ENCODE data around the gene CFAP54. TPM values are rescaled to one million over a fixed set of nuclear protein-coding genes. Genes with fewer than 3 reads are reported as not detected.

Gene CFAP54
- polyA plus RNA-seq, 6 donors from 2014 or later, result not detected

DNA sequence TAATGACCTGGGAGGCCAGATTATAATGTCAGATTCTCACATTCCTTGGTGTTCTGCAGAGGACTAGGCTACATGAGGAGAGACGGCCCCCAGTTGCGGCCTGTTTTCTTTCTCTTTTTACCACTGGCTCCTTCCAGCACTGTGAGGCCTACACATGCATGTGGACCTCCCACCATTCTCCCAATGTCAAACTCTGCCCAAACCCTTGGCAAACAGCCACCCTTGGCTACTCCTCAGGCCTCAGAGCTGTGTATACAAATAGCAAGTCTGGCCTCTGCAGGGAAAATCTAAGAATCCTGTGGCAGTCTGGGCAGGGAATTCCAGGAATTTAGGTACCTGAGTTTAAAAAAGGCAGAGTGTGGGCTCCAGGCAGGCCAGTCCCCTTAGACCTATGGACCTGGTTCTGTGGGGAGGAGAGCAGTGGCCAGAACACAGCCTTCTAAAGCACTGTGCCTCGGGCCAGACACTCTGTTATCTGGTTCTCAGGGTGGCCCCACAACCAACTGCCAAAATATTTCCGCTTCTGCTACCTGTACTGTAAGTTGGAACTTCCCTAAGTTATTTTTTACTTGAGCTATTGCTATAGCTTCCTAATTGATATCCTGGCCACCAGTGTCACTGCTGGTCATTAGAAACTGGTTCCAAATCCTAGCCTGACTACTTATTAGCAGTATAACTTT is 397.8 kb downstream of the CFAP54 start:
- ATAC-seq (ENCODE audit: low read depth in 2 of 2), result no peak
- no peak for DNase-seq
- peaks cover 15 to 33% (median 18%) of the 10 kb centered on the region in 3 donors for H3K27me3 Mint-ChIP-seq
- peaks cover 0 to 1% (median 0%) of the 10 kb centered on the region in 7 donors for H3K9me3 Mint-ChIP-seq
- H3K4me1 Mint-ChIP-seq, result no peaks in the 10 kb centered on the region
- no peak overlapping the region for H3K27ac Mint-ChIP-seq
- H3K4me3 Mint-ChIP-seq, result peak overlapping the region in 1 of 8 donors; percentile 33
- no peaks in the 10 kb centered on the region for H3K36me3 Mint-ChIP-seq

DNA sequence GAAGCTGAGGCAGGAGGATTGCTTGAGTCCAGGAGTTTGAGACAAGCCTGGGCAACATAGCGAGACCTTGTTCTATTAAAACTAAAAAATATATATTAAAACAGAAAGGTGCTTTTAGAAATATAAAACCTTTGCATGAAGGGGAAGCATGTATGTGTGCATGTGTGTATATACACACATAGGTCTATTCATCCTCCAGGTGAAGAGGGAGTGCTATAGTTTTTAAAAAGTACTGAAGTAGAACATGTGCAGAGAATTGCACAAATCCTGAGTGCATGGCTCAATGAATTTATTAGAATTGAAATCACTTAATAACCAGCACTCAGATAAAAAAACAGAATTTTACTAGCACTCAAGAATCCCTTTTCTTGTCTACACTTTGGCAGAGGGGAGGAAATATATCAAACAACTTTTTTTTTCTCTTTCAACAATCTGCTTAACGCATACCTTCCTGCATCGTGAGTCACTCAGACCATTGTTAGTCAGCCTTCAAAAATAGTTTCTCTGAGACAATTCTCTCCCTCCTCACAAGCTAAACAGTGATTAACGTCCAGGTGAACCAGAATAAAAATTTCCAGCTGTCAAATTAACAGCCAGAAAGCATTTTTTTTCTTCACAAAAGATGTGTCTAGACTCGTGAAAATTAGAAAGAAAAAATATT is 400.0 kb downstream of the CFAP54 start:
- Mint-ChIP-seq H3K9me3 (peaks cover 0 to 6% (median 0%) of the 10 kb centered on the region in 7 donors), H3K27me3 (peaks cover 20 to 45% (median 26%) of the 10 kb centered on the region in 3 donors), H3K27ac (no peak overlapping the region), H3K4me3 (no peak overlapping the region), H3K36me3 (no peaks in the 10 kb centered on the region), H3K4me1 (no peaks in the 10 kb centered on the region)
- DNase-seq, result no peak
- no peak for ATAC-seq (ENCODE audit: low read depth in 2 of 2)

DNA sequence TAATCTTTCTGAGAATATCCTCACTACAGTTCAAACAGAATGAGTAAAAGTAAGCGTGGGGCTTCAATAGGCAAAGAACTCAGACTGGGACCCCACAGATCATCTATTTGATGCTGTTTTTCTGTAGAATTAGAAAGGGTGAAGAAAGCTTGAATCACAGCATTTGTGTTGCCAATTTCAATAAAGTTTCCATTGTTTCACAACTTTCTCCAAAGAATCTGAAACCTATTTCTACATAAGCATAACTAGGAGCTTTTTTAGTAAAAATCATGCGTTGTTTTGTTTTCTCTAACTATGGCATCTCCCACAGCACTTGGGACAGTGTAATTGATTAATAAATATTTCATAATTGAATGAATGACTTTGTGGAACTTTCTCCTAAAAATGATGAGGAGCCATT is 401.0 kb downstream of the CFAP54 start:
- no peak overlapping the region for H3K4me3 Mint-ChIP-seq
- no peak overlapping the region for H3K27ac Mint-ChIP-seq
- DNase-seq, result no peak
- H3K9me3 Mint-ChIP-seq, result peaks cover 0 to 6% (median 0%) of the 10 kb centered on the region in 7 donors
- H3K36me3 Mint-ChIP-seq, result no peaks in the 10 kb centered on the region
- no peaks in the 10 kb centered on the region for H3K4me1 Mint-ChIP-seq
- H3K27me3 Mint-ChIP-seq, result peaks cover 20 to 45% (median 26%) of the 10 kb centered on the region in 3 donors
- no peak for ATAC-seq (ENCODE audit: low read depth in 2 of 2)

DNA sequence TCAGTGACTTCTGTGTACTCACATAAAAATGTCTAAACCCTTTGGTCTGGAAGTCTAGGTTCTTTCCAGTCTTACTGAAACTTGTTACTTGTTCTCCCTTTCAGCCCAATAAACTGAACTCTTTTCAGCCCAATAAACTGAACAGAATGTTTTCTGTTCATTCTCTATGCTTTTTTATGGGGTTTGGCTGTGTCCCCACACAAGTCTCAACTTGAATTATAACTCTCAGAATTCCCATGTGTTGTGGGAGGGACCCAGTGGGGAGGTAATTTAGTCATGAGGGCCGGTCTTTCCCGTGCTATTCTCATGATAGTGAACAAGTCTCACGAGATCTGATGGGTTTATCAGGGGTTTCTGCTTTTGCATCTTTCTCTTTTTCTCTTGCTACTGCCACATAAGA is 402.7 kb downstream of the CFAP54 start:
- Mint-ChIP-seq H3K9me3 (peaks cover 0 to 6% (median 0%) of the 10 kb centered on the region in 7 donors), H3K27ac (no peak overlapping the region), H3K4me3 (no peak overlapping the region), H3K4me1 (no peaks in the 10 kb centered on the region), H3K36me3 (no peaks in the 10 kb centered on the region), H3K27me3 (peaks cover 19 to 28% (median 20%) of the 10 kb centered on the region in 3 donors)
- ATAC-seq (ENCODE audit: low read depth in 2 of 2) (no peak), DNase-seq (no peak)

DNA sequence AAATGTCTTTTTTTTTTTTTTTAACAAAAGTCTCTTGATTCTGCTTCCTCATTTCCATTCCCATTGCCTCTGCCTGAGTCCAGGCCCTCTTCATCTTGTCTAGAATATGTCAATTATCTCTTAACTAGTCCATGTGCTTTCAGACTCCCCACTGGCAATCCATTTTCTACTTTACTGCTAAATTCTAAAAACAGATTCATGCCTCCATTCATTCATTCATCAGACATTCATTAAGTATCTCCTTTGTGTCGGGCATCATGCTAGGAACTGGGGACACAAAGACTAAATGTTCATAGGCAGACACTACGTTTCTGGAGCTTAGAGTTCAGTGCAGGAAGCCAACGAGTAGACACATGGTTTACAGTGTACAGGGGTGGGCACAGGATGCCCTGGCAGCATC is 408.0 kb downstream of the CFAP54 start:
- Mint-ChIP-seq H3K4me1 (no peaks in the 10 kb centered on the region), H3K4me3 (no peak overlapping the region), H3K9me3 (peaks cover 0 to 4% (median 0%) of the 10 kb centered on the region in 7 donors), H3K27ac (no peak overlapping the region), H3K36me3 (no peaks in the 10 kb centered on the region), H3K27me3 (peaks cover 4 to 14% (median 5%) of the 10 kb centered on the region in 3 donors)
- DNase-seq (no peak), ATAC-seq (ENCODE audit: low read depth in 2 of 2) (no peak)

DNA sequence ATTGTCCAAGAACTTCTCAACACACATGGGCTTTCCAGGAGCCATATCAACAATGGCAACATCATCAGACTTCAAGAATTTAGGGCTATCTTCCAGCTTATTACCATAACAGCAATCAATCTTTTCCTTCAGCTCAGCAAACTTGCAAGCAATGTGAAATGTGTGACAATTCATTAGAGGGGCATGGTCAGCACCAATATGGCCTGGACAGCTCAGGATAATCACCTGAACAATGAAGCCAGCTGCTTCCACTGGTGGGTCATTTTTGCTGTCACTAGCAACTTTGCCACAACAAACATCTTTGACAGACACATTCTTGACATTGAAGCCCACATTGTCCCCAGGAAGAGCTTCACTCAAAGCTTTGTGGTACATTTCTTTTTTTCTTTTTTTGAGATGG is 411.8 kb downstream of the CFAP54 start:
- ATAC-seq (ENCODE audit: low read depth in 2 of 2), result no peak
- H3K4me3 Mint-ChIP-seq, result no peak overlapping the region

DNA sequence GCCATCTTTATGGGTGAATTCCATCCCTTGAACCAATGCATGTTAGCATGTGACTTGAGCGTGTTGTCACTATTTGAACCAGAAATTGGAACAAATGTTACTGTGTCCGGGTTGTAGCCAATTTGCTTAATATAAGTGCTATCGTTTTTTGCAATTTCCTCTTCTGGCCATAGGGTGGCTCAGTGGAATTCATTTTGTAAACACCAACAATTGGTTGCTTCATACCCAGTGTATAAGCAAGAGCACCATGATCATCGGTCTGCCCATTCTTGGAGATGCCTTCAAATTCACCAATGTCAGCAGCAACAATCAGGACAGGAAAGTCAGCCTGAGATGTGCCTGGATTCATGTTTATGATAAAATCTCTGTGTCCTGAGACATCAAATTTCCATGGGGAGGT is 412.7 kb downstream of the CFAP54 start:
- no peak for ATAC-seq (ENCODE audit: low read depth in 2 of 2)
- no peaks in the 10 kb centered on the region for H3K36me3 Mint-ChIP-seq
- H3K4me1 Mint-ChIP-seq, result peaks cover 4 to 10% (median 8%) of the 10 kb centered on the region in 3 donors
- no peaks in the 10 kb centered on the region for H3K9me3 Mint-ChIP-seq
- no peaks in the 10 kb centered on the region for H3K27me3 Mint-ChIP-seq
- no peak overlapping the region for H3K27ac Mint-ChIP-seq
- no peak for DNase-seq
- H3K4me3 Mint-ChIP-seq, result no peak overlapping the region

More for the DNA sequence above, 411.8 kb downstream of the CFAP54 start:
- H3K9me3 Mint-ChIP-seq, result no peaks in the 10 kb centered on the region
- peaks cover 0 to 4% (median 3%) of the 10 kb centered on the region in 3 donors for H3K4me1 Mint-ChIP-seq
- H3K27me3 Mint-ChIP-seq, result no peaks in the 10 kb centered on the region
- DNase-seq, result no peak
- no peak overlapping the region for H3K27ac Mint-ChIP-seq
- no peaks in the 10 kb centered on the region for H3K36me3 Mint-ChIP-seq

DNA sequence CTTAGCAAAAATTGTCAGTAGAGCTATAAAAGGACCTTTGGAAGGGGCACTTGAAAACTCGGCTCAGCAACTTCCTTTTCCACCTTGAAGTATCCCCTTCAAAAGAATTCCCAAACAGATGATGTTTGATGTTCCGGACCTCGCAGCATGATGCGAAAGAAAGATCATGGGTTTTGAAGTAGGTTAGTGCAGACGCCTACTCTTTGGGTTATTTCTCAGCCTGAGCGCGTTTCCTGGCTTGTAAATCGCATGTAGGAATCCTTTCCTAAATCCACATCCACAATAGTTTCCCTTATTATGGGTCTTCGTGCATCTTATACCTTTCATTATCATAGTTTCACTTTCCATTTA is 417.1 kb downstream of the CFAP54 start:
- no peaks in the 10 kb centered on the region for H3K27me3 Mint-ChIP-seq
- DNase-seq, result no peak
- no peak for ATAC-seq (ENCODE audit: low read depth in 2 of 2)
- peak overlapping the region; percentile 87 to 97 (median 94) for H3K4me3 Mint-ChIP-seq
- H3K27ac Mint-ChIP-seq, result peak overlapping the region; percentile 86 to 99 (median 98)
- peaks cover 33 to 41% (median 38%) of the 10 kb centered on the region in 3 donors for H3K4me1 Mint-ChIP-seq
- no peaks in the 10 kb centered on the region for H3K36me3 Mint-ChIP-seq
- H3K9me3 Mint-ChIP-seq, result no peaks in the 10 kb centered on the region

DNA sequence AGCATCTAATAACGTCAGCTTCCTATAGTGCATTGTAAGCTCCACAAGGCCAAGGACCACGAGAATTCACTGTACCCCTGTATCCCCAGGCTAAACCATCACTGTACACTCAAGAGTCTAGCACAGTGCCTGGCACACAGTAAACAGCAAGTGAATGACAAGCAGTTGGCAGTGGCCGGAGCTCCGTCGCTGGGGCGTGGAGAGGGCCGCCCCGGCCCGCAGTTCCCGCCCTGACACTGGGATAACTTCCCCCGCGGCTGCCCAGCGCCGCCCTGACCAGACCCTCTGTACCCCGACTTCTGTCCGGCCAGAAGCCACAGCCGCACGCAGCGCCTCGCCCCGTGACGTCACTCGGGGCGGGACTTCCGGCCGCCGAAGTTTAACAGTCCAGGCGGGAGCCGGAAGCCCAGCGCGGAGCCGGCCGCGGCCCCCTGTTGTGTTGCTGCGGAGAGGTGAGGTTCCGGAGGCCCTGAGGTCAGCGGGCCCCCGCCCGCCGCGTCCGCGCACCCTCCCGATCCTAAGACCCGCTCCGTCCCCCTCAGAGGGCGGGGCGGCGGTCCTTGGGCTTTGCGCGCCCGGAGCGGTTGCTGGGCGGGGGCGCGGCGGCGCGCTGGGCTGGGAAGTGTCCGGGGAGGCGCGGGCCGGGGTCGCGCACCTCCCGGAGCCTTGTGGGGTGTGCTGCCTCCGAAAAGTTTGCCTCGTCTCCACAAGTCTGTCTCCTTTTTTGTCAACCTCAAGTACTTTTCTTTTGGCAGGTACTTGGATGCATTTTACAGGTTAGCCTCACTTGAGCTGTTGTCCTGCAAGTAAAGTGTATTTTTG is 417.7 kb downstream of the CFAP54 start, which contains the start of gene NEDD1:
Gene NEDD1 (plus strand): TSS at position 409 of the 822 bp plus-strand sequence. CDS start 2,503 bp downstream, outside the sequence.
- peak; percentile 86 to 89 for ATAC-seq (ENCODE audit: low read depth in 2 of 2)
- Mint-ChIP-seq H3K4me1 (peaks cover 35 to 44% (median 40%) of the 10 kb centered on the region in 3 donors), H3K27me3 (no peaks in the 10 kb centered on the region)

DNA sequence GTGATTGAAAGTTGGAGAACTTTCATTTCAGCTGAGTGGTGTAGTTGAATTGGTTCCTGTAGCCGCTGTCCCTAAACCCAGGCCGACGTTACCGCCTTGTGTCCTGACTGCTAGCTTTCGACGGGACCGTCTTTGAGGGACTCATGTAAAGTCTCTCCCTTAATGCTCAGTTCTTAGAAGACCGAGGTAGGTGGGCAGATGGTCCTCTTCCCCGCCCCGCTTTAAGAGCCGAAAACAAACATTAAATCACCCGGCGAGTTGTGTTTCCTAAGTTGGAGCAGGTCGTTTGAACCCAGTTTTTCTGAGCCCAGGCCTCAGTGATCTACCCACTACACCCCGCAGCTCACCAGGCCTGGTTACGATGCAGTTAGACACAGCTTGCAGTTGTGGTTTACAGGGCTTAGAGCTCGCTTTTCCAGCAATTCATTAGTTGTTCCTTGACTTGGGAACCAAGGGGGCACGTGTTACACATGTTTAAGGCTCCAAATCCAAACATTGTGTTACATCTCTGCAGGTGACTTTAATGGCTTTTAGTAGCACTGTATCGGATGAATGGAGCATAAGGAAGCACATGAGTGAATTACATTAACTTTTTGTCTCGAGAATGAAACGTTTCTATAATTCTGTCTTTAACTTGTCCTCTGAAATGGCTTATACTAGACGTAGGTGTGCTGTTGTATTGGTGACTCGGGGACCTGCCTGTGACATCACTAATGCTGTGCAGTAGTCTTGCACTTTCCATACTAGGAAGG is 418.5 kb downstream of the CFAP54 start:
- DNase-seq (peak; percentile 20), ATAC-seq (ENCODE audit: low read depth in 2 of 2) (peak; percentile 17 to 24)
- H3K4me3 Mint-ChIP-seq, result peak overlapping the region; percentile 90 to 97 (median 96)
- peaks cover 35 to 44% (median 40%) of the 10 kb centered on the region in 3 donors for H3K4me1 Mint-ChIP-seq
- H3K27ac Mint-ChIP-seq, result peak overlapping the region; percentile 87 to 99 (median 94)
- no peaks in the 10 kb centered on the region for H3K36me3 Mint-ChIP-seq
- no peaks in the 10 kb centered on the region for H3K9me3 Mint-ChIP-seq
- no peaks in the 10 kb centered on the region for H3K27me3 Mint-ChIP-seq

More for the DNA sequence above, 417.7 kb downstream of the CFAP54 start, which contains the start of gene NEDD1:
- no peaks in the 10 kb centered on the region for H3K36me3 Mint-ChIP-seq
- no peaks in the 10 kb centered on the region for H3K9me3 Mint-ChIP-seq
- DNase-seq, result peak; percentile 80
- H3K27ac Mint-ChIP-seq, result peak within 1 kb of the TSS; percentile 94 to 99 (median 98)
- H3K4me3 Mint-ChIP-seq, result peak within 1 kb of the TSS; percentile 90 to 97 (median 96)

DNA sequence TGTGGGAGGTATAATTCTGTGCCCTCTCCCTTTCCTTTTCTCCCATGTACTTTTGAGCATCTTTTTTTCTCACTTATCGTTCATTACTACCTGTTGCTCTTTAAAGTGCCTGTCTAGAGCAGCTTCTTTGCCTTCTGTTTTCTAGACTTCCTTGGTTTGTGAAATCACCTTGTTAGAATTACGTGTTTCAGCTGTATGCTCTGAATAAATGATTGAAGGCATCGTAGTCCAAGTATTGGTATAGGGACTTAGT is 419.0 kb downstream of the CFAP54 start:
- Mint-ChIP-seq H3K4me1 (peaks cover 35 to 44% (median 43%) of the 10 kb centered on the region in 3 donors), H3K27me3 (no peaks in the 10 kb centered on the region), H3K27ac (peak overlapping the region in 5 of 6 donors; percentile 87 to 97 (median 94)), H3K9me3 (no peaks in the 10 kb centered on the region), H3K36me3 (no peaks in the 10 kb centered on the region), H3K4me3 (peak overlapping the region; percentile 90 to 97 (median 96))
- DNase-seq, result no peak
- no peak for ATAC-seq (ENCODE audit: low read depth in 2 of 2)

DNA sequence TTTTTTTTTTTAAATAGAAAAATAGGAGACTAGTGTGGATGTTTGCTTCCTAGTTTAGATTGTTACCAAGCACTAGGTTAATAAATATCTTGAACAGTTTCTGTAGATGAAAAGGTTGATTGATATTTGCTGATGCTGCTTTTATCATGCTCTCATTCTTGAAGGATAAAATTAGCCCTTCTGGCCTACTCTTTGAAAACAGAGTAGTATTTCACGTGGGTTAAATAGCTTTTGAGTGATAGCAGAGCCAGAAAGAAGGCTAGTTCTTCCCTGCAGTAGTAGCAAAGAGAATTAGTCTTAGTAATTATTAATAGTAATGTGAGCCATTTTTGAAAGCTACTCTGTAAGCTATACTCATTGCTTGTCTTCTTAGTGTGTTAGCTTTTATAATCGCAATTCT is 422.9 kb downstream of the CFAP54 start:
- H3K36me3 Mint-ChIP-seq, result peaks cover 0 to 19% of the 10 kb centered on the region in 2 donors
- no peak overlapping the region for H3K27ac Mint-ChIP-seq

DNA sequence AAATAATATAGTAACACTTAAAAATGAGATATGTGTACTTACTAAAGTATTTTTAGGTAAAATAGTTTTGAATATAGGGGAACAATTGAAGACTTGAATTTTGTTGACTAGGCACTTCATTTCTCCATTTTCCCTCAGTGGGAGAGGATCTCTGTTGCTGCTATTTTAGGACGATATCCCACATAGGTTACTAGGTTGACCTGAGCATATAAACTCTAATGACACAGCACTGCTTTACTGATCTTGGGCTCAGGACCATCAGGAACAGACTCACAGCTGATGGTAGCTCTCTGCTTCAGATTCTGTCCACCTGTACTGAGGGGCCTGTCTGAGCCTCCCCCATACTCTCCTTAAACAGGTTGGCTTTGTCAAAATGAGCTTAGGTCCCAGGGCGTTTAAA is 423.6 kb downstream of the CFAP54 start:
- DNase-seq, result no peak
- H3K4me1 Mint-ChIP-seq, result peaks cover 32 to 35% (median 35%) of the 10 kb centered on the region in 3 donors
- peaks cover 0 to 19% of the 10 kb centered on the region in 2 donors for H3K36me3 Mint-ChIP-seq
- H3K27ac Mint-ChIP-seq, result peak overlapping the region in 1 of 6 donors; percentile 11
- no peaks in the 10 kb centered on the region for H3K27me3 Mint-ChIP-seq
- H3K4me3 Mint-ChIP-seq, result no peak overlapping the region
- ATAC-seq (ENCODE audit: low read depth in 2 of 2), result no peak
- peaks cover 0 to 6% (median 0%) of the 10 kb centered on the region in 7 donors for H3K9me3 Mint-ChIP-seq

More for the DNA sequence above, 422.9 kb downstream of the CFAP54 start:
- Mint-ChIP-seq H3K9me3 (peaks cover 0 to 6% (median 0%) of the 10 kb centered on the region in 7 donors), H3K4me1 (peaks cover 37 to 41% (median 40%) of the 10 kb centered on the region in 3 donors), H3K27me3 (no peaks in the 10 kb centered on the region), H3K4me3 (no peak overlapping the region)
- DNase-seq, result no peak
- ATAC-seq (ENCODE audit: low read depth in 2 of 2), result no peak
